ENCODE measurements around the gene NR1H4. TPM values are rescaled to one million over a fixed set of nuclear protein-coding genes. Genes with fewer than 3 reads are reported as not detected.

Gene NR1H4
- total RNA-seq, 2 experiments from 2014 or later: not detected

DNA sequence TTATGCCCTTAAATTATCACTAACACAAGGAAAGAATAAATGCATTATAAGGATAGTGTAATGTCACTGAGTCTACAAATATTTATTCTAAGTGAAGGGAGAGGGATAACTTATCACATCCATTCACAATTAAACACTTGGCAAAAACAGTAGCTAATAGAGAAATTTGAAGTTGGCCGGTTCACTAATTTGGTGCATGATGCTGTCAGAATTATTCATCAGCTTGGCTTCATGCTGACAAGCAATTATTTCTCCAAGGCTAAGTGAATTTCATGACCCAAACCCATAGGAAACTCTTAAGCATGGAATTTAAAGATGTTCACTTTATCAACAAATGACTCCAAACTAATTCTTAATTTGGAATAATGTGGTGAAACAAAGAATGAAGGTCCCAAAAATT lies 25.0 kb upstream of the NR1H4 start:
- POLR2A ChIA-PET: no interaction called here

GRCh38 chr12:100450735-100451134 lies 22.9 kb upstream of the NR1H4 start:
- no peak for DNase-seq
- ChIA-PET POLR2A (no interaction called here), CTCF (interaction anchor here (1.0 to 1.4 kb wide), 2 partner anchors 47 to 103 kb away, joined by 3 read pairs; no protein-coding TSS in a partner anchor)
- H3K27ac Mint-ChIP-seq: no peak overlapping the region
- H3K27me3 Mint-ChIP-seq (ENCODE audit: low read depth): peaks cover 5% of the 10 kb centered on the region
- ATAC-seq: no peak
- H3K36me3 Mint-ChIP-seq (ENCODE audit: low read depth): no peaks in the 10 kb centered on the region
- no peaks in the 10 kb centered on the region for H3K9me3 Mint-ChIP-seq (ENCODE audit: insufficient read depth)
- no peaks in the 10 kb centered on the region for H3K4me1 Mint-ChIP-seq (ENCODE audit: low read depth)
- no peak overlapping the region for H3K4me3 Mint-ChIP-seq

More for the DNA sequence above, 25.0 kb upstream of the NR1H4 start:
- Mint-ChIP-seq H3K4me3 (no peak overlapping the region), H3K27me3 (ENCODE audit: low read depth) (peaks cover 5% of the 10 kb centered on the region), H3K27ac (no peak overlapping the region), H3K36me3 (ENCODE audit: low read depth) (no peaks in the 10 kb centered on the region), H3K4me1 (ENCODE audit: low read depth) (no peaks in the 10 kb centered on the region), H3K9me3 (ENCODE audit: insufficient read depth) (no peaks in the 10 kb centered on the region)
- CTCF ChIA-PET: no interaction called here
- ATAC-seq: no peak
- no peak for DNase-seq

DNA sequence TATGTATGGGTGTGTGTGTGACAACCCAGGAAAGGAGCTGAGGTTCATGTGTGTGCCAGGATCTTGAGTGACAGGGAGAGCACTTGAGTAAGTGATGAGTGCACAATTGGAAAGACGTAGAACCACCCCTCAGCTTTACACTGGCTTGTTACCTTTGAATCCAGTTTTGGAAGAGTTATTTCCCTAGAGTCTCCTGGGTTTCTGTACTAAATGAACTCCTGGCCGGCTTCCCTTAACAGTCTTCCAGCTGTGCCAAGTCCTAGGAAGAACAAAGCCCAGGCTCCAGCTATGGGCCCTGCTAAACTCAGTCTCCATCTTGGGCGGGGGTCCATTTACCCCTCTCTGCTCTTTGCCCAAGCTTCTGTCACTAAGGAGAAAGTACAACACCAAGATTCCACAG lies 19.7 kb upstream of the NR1H4 start:
- POLR2A ChIA-PET: no interaction called here
- Mint-ChIP-seq H3K4me3 (no peak overlapping the region), H3K27ac (no peak overlapping the region), H3K9me3 (ENCODE audit: insufficient read depth) (no peaks in the 10 kb centered on the region), H3K36me3 (ENCODE audit: low read depth) (no peaks in the 10 kb centered on the region), H3K4me1 (ENCODE audit: low read depth) (no peaks in the 10 kb centered on the region), H3K27me3 (ENCODE audit: low read depth) (peaks cover 3% of the 10 kb centered on the region)
- DNase-seq: no peak
- no peak for ATAC-seq
- CTCF ChIA-PET: no interaction called here

DNA sequence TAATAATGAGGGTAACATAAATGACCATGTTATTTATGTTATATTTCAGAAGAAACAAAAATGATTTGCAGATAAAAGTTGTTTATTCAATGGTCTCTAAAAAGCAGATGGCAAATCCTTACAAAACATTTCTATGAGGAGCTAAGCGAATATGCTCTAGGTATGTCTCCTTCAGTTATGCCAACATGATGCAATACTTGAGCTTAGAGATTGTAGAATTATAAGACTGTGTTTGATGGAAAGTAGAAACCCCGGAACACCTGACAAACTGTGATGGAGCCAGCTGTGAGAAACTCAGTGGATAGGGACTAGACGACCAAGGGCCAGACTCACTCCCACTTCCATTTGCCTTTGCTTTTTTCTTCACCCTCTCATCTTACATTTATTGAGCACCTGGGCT lies 17.8 kb upstream of the NR1H4 start:
- no peaks in the 10 kb centered on the region for H3K4me1 Mint-ChIP-seq (ENCODE audit: low read depth)
- peaks cover 3% of the 10 kb centered on the region for H3K27me3 Mint-ChIP-seq (ENCODE audit: low read depth)
- no peak for ATAC-seq
- DNase-seq: no peak
- CTCF ChIA-PET: interaction anchor here (1.3 kb wide), 1 partner anchor 8 kb away, joined by 3 read pairs; no protein-coding TSS in a partner anchor
- POLR2A ChIA-PET: no interaction called here
- H3K27ac Mint-ChIP-seq: no peak overlapping the region
- H3K9me3 Mint-ChIP-seq (ENCODE audit: insufficient read depth): no peaks in the 10 kb centered on the region
- no peak overlapping the region for H3K4me3 Mint-ChIP-seq
- no peaks in the 10 kb centered on the region for H3K36me3 Mint-ChIP-seq (ENCODE audit: low read depth)

GRCh38 chr12:100458191-100458590 lies 15.5 kb upstream of the NR1H4 start:
- ATAC-seq (no peak), DNase-seq (no peak)
- no peaks in the 10 kb centered on the region for H3K9me3 Mint-ChIP-seq (ENCODE audit: insufficient read depth)
- H3K27ac Mint-ChIP-seq: no peak overlapping the region
- no peaks in the 10 kb centered on the region for H3K27me3 Mint-ChIP-seq (ENCODE audit: low read depth)
- POLR2A ChIA-PET: no interaction called here
- H3K4me3 Mint-ChIP-seq: no peak overlapping the region
- CTCF ChIA-PET: no interaction called here
- H3K4me1 Mint-ChIP-seq (ENCODE audit: low read depth): no peaks in the 10 kb centered on the region
- H3K36me3 Mint-ChIP-seq (ENCODE audit: low read depth): no peaks in the 10 kb centered on the region

- DNase-seq: no peak
- ChIA-PET POLR2A (no interaction called here), CTCF (interaction anchor here (0.9 kb wide), 1 partner anchor 56 kb away, joined by 3 read pairs; no protein-coding TSS in a partner anchor)
- Mint-ChIP-seq H3K27me3 (ENCODE audit: low read depth) (no peaks in the 10 kb centered on the region), H3K4me3 (no peak overlapping the region), H3K9me3 (ENCODE audit: insufficient read depth) (no peaks in the 10 kb centered on the region), H3K27ac (no peak overlapping the region), H3K36me3 (ENCODE audit: low read depth) (no peaks in the 10 kb centered on the region), H3K4me1 (ENCODE audit: low read depth) (no peaks in the 10 kb centered on the region)
- ATAC-seq: no peak
Observed at GRCh38 chr12:100460702-100461101, 13.0 kb upstream of the NR1H4 start.

GRCh38 chr12:100461330-100461973 lies 12.2 kb upstream of the NR1H4 start:
- POLR2A ChIA-PET: interaction anchor here (0.6 kb wide), 1 partner anchor 34 kb away, joined by 3 read pairs; no protein-coding TSS in a partner anchor
- CTCF ChIA-PET: interaction anchor here (0.9 kb wide), 1 partner anchor 57 kb away, joined by 3 read pairs; no protein-coding TSS in a partner anchor

DNA sequence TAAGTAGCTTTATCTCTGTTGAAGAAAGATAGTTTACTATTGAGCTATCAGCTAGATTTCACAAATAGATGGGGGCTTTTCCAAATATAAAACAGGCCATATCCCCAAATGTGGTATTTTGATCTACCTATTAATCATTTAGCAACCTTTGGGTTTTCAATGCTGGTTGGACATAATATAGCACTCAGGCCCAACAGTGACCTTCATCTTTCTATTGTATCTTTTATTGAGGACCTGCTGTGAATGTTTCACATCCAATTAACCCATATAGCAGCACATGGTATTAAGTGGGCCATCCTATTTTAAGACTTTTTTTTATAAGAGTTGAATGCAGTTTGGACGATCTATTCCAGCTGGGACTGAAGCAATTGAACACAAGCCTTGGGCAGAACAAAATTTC lies 10.0 kb upstream of the NR1H4 start:
- DNase-seq: no peak
- Mint-ChIP-seq H3K4me1 (ENCODE audit: low read depth) (no peaks in the 10 kb centered on the region), H3K9me3 (ENCODE audit: insufficient read depth) (no peaks in the 10 kb centered on the region), H3K36me3 (ENCODE audit: low read depth) (no peaks in the 10 kb centered on the region), H3K4me3 (no peak overlapping the region), H3K27me3 (ENCODE audit: low read depth) (no peaks in the 10 kb centered on the region), H3K27ac (no peak overlapping the region)
- ATAC-seq: no peak
- CTCF ChIA-PET: no interaction called here
- POLR2A ChIA-PET: no interaction called here

More at GRCh38 chr12:100461330-100461973, 12.2 kb upstream of the NR1H4 start:
- Mint-ChIP-seq H3K4me3 (no peak overlapping the region), H3K27me3 (ENCODE audit: low read depth) (no peaks in the 10 kb centered on the region), H3K36me3 (ENCODE audit: low read depth) (no peaks in the 10 kb centered on the region), H3K4me1 (ENCODE audit: low read depth) (no peaks in the 10 kb centered on the region), H3K9me3 (ENCODE audit: insufficient read depth) (no peaks in the 10 kb centered on the region), H3K27ac (no peak overlapping the region)
- no peak for ATAC-seq
- DNase-seq: no peak

DNA sequence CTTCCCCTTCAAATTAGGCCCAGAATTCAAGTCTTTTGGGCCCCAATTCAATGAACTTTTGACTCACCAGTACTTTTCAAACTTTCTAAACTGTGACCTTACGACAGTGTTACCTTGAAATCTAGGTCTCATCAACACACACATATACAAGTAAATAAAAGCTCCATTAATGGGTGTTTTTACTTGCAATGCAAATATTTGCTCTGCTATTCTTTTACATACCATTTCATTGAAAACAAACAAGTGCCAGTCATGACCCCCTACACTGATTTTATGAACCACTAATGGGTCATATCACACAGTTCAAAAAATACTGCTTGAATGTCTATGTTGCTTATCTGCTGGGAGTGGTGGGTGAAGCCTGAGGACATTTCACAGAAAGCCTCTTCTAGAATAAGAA lies 9.1 kb upstream of the NR1H4 start:
- Mint-ChIP-seq H3K4me1 (ENCODE audit: low read depth) (no peaks in the 10 kb centered on the region), H3K36me3 (ENCODE audit: low read depth) (no peaks in the 10 kb centered on the region), H3K27ac (no peak overlapping the region), H3K9me3 (ENCODE audit: insufficient read depth) (no peaks in the 10 kb centered on the region), H3K4me3 (no peak overlapping the region), H3K27me3 (ENCODE audit: low read depth) (no peaks in the 10 kb centered on the region)
- POLR2A ChIA-PET: no interaction called here
- no peak for ATAC-seq
- CTCF ChIA-PET: no interaction called here
- DNase-seq: no peak

DNA sequence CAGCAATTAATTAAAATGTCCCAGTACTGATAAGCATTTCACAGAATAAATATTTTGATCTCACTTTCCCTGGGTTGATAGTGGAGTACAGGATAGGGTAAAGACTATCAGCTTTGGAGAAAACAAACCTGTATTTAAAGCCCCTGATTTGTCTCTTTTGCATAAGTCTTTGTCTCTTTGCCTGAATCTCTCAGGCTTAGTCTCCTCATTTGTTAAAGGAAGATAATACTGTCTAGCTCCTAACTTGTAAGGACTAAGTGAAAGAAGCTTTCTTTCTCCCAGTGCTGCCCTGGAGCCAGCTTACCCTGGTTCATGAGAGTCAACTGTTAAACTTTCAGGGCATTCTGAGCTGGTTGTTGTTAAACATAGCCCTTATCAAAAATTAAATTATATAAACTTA lies 5.5 kb upstream of the NR1H4 start:
- DNase-seq (no peak), ATAC-seq (no peak)
- CTCF ChIA-PET: no interaction called here
- POLR2A ChIA-PET: no interaction called here
- no peak overlapping the region for H3K27ac Mint-ChIP-seq
- no peaks in the 10 kb centered on the region for H3K9me3 Mint-ChIP-seq (ENCODE audit: insufficient read depth)
- H3K4me3 Mint-ChIP-seq: no peak overlapping the region
- no peaks in the 10 kb centered on the region for H3K36me3 Mint-ChIP-seq (ENCODE audit: low read depth)
- no peaks in the 10 kb centered on the region for H3K4me1 Mint-ChIP-seq (ENCODE audit: low read depth)
- H3K27me3 Mint-ChIP-seq (ENCODE audit: low read depth): peaks cover 3% of the 10 kb centered on the region

- no peak for DNase-seq
- Mint-ChIP-seq H3K27me3 (ENCODE audit: low read depth) (peaks cover 3% of the 10 kb centered on the region), H3K36me3 (ENCODE audit: low read depth) (no peaks in the 10 kb centered on the region), H3K4me3 (no peak overlapping the region), H3K4me1 (ENCODE audit: low read depth) (no peaks in the 10 kb centered on the region), H3K27ac (no peak overlapping the region), H3K9me3 (ENCODE audit: insufficient read depth) (no peaks in the 10 kb centered on the region)
- ChIA-PET POLR2A (no interaction called here), CTCF (no interaction called here)
- ATAC-seq: no peak
Observed at GRCh38 chr12:100472325-100472724, 1.3 kb upstream of the NR1H4 start.

DNA sequence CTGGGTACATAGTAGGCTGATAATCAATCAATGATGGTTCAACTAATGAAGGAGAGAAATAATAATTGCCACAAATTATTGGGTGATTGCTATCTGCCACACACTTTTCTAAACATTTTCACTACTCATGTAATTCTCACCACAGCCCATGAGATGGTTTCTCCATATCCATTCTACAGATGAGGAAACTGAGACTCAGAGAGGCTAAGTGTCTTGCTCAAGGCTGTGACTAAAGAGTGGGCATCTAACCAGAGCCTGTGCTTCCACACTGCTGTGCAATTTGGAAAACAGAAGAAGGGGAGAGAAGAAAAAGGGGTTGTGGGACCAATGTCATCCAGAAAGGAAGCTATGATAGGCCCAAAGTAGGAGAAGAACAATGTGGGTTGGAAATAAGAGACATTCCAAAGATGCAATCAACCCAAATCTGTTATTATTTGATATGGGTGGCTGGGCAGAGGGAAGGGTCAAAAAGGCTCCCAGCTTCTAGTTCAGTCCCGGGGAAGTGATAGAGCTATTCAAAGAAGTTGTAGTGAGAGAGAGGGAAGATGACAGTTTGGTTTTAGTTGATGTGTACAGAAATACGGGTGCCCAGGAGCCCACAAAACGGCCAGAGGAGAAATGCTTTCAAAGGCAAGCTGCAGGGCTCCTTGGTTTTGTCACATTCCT lies 483 bp upstream of the NR1H4 start:
- Mint-ChIP-seq H3K27ac (no peak overlapping the region), H3K9me3 (ENCODE audit: insufficient read depth) (no peaks in the 10 kb centered on the region), H3K27me3 (ENCODE audit: low read depth) (peaks cover 3% of the 10 kb centered on the region), H3K4me1 (ENCODE audit: low read depth) (no peaks in the 10 kb centered on the region), H3K4me3 (no peak overlapping the region), H3K36me3 (ENCODE audit: low read depth) (no peaks in the 10 kb centered on the region)
- ATAC-seq (no peak), DNase-seq (no peak)
- ChIA-PET CTCF (no interaction called here), POLR2A (no interaction called here)
